Right lung (tissue), 5 donors: ENCODE data around the gene LILRA5. TPM values are rescaled to one million over a fixed set of nuclear protein-coding genes. Genes with fewer than 3 reads are reported as not detected.
"Not testable (repeated sequence)": the region's sequence is repeated elsewhere in the genome, so short reads cannot be mapped to it uniquely, and the experiment has no call there.

Source experiments
- DNase-seq, 2 donors: peaks; one replicate each; pipeline ENCODE4 v3.0.0-alpha.2; 2013
- polyA plus RNA-seq, 5 donors: library from polyadenylated mRNA; unstranded; fragments of 120-200 nt; gene quantifications; one replicate each; pipeline versions ENCODE4 v1.2.1 to v1.2.3, GENCODE V29; 2013; ENCODE audit warnings: inconsistent platforms in 1 of 5, low replicate concordance in 1 of 5; ENCODE audit not compliant: insufficient read length in 5 of 5, insufficient read depth in 1 of 5

LILRA5 gene
- polyA plus RNA-seq, 5 donors, result 0.28 to 0.81 (median 0.55) TPM

- DNase-seq, result no peak
Observed at GRCh38 chr19:54275951-54276350, 37.0 kb downstream of the LILRA5 start.

- not testable (repeated sequence) for DNase-seq
Observed at GRCh38 chr19:54274516-54274915, 38.5 kb downstream of the LILRA5 start.

GRCh38 chr19:54273821-54274220 lies 39.1 kb downstream of the LILRA5 start:
- no peak for DNase-seq

- DNase-seq, result not testable (repeated sequence)
Observed at GRCh38 chr19:54272181-54272580, 40.8 kb downstream of the LILRA5 start.

- DNase-seq, result not testable (repeated sequence)
Observed at GRCh38 chr19:54271587-54271986, 41.4 kb downstream of the LILRA5 start.

- no peak for DNase-seq
Observed at GRCh38 chr19:54271106-54271505, 41.9 kb downstream of the LILRA5 start.

- DNase-seq, result no peak
Observed at GRCh38 chr19:54268936-54269335, 44.0 kb downstream of the LILRA5 start.

GRCh38 chr19:54266133-54266532 lies 46.8 kb downstream of the LILRA5 start:
- DNase-seq, result peak; percentile 38 to 45

GRCh38 chr19:54262470-54262869 lies 50.5 kb downstream of the LILRA5 start:
- DNase-seq, result no peak

- no peak for DNase-seq
Observed at GRCh38 chr19:54262066-54262465, 50.9 kb downstream of the LILRA5 start.

- DNase-seq, result no peak
Observed at GRCh38 chr19:54257116-54257480, 55.9 kb downstream of the LILRA5 start, which contains the start of gene LILRB5. TSS of gene LILRB5 (minus strand) at chr19:54257273. CDS start at chr19:54257193, 80 bp downstream.

Other genes starting within 250 kb of the LILRA5 start
- gene VSTM1, start 249.3 kb downstream of the LILRA5 start, polyA plus RNA-seq, result under 1 TPM in 3 of 5 donors, not detected in 2; 0.17 to 0.41 (median 0.30) TPM
- under 1 TPM in 4 of 5 donors, not detected in 1; 0.15 to 0.27 (median 0.18) TPM for gene TARM1, start 231.8 kb downstream of the LILRA5 start, polyA plus RNA-seq
- gene OSCAR, start 212.4 kb downstream of the LILRA5 start, polyA plus RNA-seq, result under 1 TPM; 0.38 to 0.73 (median 0.56) TPM
- gene NDUFA3, start 210.3 kb downstream of the LILRA5 start, polyA plus RNA-seq, result 100 to 1,000 TPM in 1 of 5 donors, 10 to 100 TPM in 4; 65.2 to 157 (median 85.5) TPM
- gene TFPT, start 197.5 kb downstream of the LILRA5 start, polyA plus RNA-seq, result 10 to 100 TPM; 13.1 to 25.5 (median 18.1) TPM
- gene PRPF31, start 197.4 kb downstream of the LILRA5 start, polyA plus RNA-seq, result 10 to 100 TPM; 50.3 to 71.0 (median 60.2) TPM
- gene CNOT3, start 175.4 kb downstream of the LILRA5 start, polyA plus RNA-seq, result 10 to 100 TPM; 54.3 to 69.4 (median 59.5) TPM
- gene LENG1, start 153.4 kb downstream of the LILRA5 start, polyA plus RNA-seq, result 10 to 100 TPM in 1 of 5 donors, 1 to 10 TPM in 4; 6.5 to 12.3 (median 7.9) TPM
- 10 to 100 TPM; 21.9 to 42.8 (median 32.1) TPM for gene TMC4, start 140.0 kb downstream of the LILRA5 start, polyA plus RNA-seq
- gene MBOAT7, start 123.6 kb downstream of the LILRA5 start, polyA plus RNA-seq, result 10 to 100 TPM; 44.0 to 69.4 (median 54.5) TPM
- gene TSEN34, start 121.9 kb downstream of the LILRA5 start, polyA plus RNA-seq, result 10 to 100 TPM; 35.0 to 66.7 (median 44.3) TPM
- 1,000 to 10,000 TPM; 1,645 to 2,801 (median 2,081) TPM for gene RPS9, start 112.3 kb downstream of the LILRA5 start, polyA plus RNA-seq
- gene LILRB3, start 90.2 kb downstream of the LILRA5 start, polyA plus RNA-seq, result 1 to 10 TPM; 1.4 to 2.9 (median 2.3) TPM
- 1 to 10 TPM in 1 of 5 donors, under 1 TPM in 4; 0.56 to 1.5 (median 0.73) TPM for gene LILRA6, start 70.4 kb downstream of the LILRA5 start, polyA plus RNA-seq
- gene LILRB5, start 55.9 kb downstream of the LILRA5 start, polyA plus RNA-seq, result 1 to 10 TPM; 3.9 to 5.0 (median 4.8) TPM
- 1 to 10 TPM; 1.5 to 3.3 (median 1.7) TPM for gene LILRB2, start 32.1 kb downstream of the LILRA5 start, polyA plus RNA-seq
- gene LILRA4, start 26.0 kb upstream of the LILRA5 start, polyA plus RNA-seq, result under 1 TPM in 2 of 5 donors, not detected in 3; 0.13 to 0.26 TPM
- gene LAIR1, start 51.8 kb upstream of the LILRA5 start, polyA plus RNA-seq, result 10 to 100 TPM in 1 of 5 donors, 1 to 10 TPM in 4; 5.7 to 11.6 (median 6.7) TPM
- 10 to 100 TPM in 1 of 5 donors, 1 to 10 TPM in 4; 2.9 to 11.7 (median 4.0) TPM for gene TTYH1, start 102.3 kb upstream of the LILRA5 start, polyA plus RNA-seq
- gene LENG8, start 136.0 kb upstream of the LILRA5 start, polyA plus RNA-seq, result 100 to 1,000 TPM; 109 to 225 (median 164) TPM
- 1 to 10 TPM; 2.9 to 7.7 (median 3.4) TPM for gene LENG9, start 150.6 kb upstream of the LILRA5 start, polyA plus RNA-seq
- gene CDC42EP5, start 160.1 kb upstream of the LILRA5 start, polyA plus RNA-seq, result 10 to 100 TPM; 25.8 to 76.8 (median 34.3) TPM
- gene LAIR2, start 189.7 kb upstream of the LILRA5 start, polyA plus RNA-seq, result 1 to 10 TPM in 1 of 5 donors, under 1 TPM in 1, not detected in 3; 0.38 to 1.6 TPM